Fibroblast of pulmonary artery (primary cell): ENCODE results near the gene LRRFIP2.

ENCODE experiments used
- DNase-seq: peaks from one replicate; pipeline ENCODE4 v3.0.0-alpha.2; 2010; ENCODE audit warnings: low read depth
- H3K4me3 ChIP-seq: replicated peaks from 2 replicates; pipeline ENCODE4 v1.5.1; 2011; ENCODE audit warnings: low read depth, mild to moderate bottlenecking, control low read depth, low read length, moderate library complexity
- TF ChIP-seq, protein P1 (sequence below): IDR thresholded peaks from 2 replicates; pipeline ENCODE4 v1.5.1; 2011; ENCODE audit warnings: mild to moderate bottlenecking, control low read depth, low read length, inconsistent platforms; ENCODE audit errors: missing control alignments

LRRFIP2 gene

DNA sequence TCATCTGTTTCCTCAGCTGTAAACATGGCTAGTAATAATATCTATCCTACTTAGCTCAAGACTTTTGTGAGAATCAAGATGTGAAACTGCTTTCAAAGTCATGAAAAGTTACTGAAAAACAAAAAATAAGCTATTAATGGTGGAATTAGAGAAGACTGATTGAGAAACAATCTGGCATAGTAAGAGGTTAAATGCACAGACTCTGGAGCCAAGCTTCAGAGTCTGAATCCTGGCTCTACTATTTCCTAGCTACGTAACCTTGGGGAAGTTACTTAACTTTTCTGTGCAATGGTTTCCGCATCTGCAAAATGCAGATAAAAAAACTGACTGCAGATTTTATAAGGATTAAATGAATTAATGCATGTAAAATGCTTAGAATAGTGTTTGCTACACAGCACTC lies 28.8 kb downstream of the LRRFIP2 start:
- H3K4me3 ChIP-seq = no peak overlapping the region
- TF ChIP-seq, protein P1, sequence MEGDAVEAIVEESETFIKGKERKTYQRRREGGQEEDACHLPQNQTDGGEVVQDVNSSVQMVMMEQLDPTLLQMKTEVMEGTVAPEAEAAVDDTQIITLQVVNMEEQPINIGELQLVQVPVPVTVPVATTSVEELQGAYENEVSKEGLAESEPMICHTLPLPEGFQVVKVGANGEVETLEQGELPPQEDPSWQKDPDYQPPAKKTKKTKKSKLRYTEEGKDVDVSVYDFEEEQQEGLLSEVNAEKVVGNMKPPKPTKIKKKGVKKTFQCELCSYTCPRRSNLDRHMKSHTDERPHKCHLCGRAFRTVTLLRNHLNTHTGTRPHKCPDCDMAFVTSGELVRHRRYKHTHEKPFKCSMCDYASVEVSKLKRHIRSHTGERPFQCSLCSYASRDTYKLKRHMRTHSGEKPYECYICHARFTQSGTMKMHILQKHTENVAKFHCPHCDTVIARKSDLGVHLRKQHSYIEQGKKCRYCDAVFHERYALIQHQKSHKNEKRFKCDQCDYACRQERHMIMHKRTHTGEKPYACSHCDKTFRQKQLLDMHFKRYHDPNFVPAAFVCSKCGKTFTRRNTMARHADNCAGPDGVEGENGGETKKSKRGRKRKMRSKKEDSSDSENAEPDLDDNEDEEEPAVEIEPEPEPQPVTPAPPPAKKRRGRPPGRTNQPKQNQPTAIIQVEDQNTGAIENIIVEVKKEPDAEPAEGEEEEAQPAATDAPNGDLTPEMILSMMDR = no peak
- peak; percentile 59 for DNase-seq

DNA sequence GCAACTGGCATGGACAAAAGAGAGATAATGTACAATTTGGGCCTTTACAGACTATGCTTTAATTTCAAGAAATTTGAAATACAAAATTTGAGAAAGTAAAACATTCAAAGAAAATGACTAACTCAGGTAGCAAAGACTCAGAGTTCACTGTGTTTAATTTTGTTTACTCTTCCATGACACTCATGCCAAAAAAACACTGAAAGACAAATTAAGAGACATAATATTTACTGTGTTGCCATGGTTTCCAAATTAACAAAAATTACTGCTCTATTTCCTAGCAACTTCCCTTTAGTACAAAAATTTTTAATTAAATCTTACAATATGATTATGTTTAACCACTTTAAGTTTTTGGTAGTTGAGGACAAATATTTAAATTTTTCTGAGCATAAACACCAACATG lies 29.6 kb downstream of the LRRFIP2 start:
- H3K4me3 ChIP-seq = no peak overlapping the region
- DNase-seq = peak; percentile 14
- TF ChIP-seq, protein P1 = no peak

DNA sequence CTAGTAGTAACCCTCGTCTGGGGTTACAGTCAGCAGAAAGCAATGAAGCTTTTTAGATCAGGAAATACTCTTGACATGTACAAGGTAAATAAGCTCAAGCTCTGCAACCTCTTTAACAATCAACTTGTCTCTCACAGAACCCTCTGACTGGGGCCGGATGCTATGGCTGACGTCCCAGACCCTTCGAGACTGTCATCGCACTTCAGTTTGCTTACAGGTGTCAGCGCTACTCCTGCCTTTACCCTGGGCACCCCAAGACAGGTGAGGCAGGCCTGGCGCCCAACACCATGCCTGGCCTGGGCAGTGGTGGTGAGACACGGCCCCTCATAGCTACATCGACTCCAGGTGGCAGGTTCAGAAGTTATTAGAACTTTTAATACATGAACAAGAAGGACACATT lies 30.6 kb downstream of the LRRFIP2 start:
- TF ChIP-seq, protein P1 = no peak
- H3K4me3 ChIP-seq = no peak overlapping the region
- no peak for DNase-seq

DNA sequence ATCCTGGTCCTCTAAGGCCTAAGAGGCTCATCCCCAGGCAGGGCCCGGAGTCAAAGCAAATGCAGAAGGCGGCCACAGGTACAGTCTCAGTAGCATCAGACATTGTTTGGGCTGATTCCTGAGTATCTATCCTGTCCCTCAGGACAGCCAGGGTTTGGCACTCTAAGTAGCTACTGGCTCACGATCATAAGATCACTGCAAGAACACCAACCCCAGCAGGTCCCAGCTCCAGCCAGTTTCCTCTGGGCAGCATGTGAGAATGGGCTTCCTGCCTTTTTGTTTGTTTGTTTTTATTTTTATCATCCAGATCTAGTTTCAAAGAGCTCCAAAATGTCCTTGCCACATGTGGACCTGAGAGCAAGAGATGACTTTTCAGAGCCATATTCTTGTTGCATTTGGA lies 32.7 kb downstream of the LRRFIP2 start:
- H3K4me3 ChIP-seq = no peak overlapping the region
- DNase-seq = no peak
- TF ChIP-seq, protein P1 = no peak

DNA sequence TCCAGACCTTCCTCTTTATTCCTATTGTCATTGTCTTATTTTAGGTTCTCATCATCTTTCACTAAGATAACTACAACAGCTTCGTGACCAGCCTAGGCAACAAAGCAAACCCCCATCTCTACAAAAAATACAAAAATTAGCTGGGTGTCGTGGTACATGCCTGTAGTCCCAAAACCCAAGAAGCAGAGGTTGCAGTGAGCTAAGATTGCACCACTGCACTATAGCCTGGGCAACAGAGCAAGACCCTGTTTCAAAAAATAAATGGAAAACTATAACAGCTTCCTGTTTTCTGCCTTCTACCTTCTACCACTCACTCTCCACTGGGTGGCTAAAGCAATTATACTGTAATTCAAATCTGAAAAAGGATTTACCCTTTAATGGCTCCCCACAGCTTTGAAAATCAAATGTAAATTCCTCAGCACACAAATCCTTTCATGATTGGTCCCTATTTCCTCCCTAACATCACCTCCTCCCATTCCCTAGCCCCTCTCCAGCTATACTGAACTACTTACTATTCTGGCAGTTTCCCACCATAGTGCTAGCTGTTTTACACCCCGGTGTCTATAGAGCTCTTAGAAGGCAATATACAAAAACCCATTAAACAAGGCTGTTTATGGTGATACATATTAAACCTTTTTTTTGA lies 33.4 kb downstream of the LRRFIP2 start:
- DNase-seq = no peak
- H3K4me3 ChIP-seq = no peak overlapping the region
- TF ChIP-seq, protein P1 = no peak

DNA sequence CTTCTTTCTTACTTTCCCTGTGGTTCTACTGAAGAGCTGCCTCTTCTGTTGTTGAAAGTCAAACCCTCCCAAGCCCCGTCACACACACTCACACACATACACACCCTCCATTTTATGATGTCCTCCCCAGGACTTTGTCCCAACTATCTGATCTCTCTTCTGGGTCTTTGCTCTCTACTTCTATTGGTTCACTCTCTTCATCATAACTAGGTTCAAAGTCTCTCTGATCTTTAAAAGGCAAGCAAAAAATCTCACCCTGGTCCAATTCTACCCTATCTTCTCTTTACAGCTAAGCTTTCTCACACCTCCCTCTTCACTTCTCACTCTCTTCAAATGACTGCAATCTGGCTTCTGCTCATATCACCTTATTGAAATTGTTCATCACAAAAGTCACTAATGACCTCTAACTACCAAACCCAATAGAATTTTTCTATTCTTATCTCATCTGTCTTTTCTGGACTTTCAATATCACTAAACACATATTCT lies 34.8 kb downstream of the LRRFIP2 start:
- TF ChIP-seq, protein P1 = no peak
- no peak for DNase-seq
- H3K4me3 ChIP-seq = no peak overlapping the region

DNA sequence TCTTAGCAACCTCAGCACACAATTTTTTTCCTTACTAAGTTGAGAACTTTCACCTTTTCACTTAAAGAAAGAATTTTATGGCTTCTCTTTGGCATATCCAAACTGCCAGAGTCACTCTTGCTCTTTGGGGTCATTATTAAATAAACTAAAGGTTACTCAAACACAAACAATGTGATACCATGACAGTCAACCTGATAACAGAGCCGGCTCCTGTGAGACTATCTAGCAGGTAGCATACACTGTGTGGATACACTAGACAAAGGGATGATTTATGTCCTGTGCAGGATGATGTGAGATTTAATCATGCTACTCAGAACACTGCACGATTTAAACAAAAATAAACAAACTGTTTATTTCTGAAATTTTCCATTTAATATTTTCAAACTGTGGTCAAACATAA lies 35.6 kb downstream of the LRRFIP2 start:
- no peak for DNase-seq
- no peak overlapping the region for H3K4me3 ChIP-seq
- TF ChIP-seq, protein P1 = no peak
